ENCODE measurements around the gene CSNK1D.

CSNK1D gene

DNA sequence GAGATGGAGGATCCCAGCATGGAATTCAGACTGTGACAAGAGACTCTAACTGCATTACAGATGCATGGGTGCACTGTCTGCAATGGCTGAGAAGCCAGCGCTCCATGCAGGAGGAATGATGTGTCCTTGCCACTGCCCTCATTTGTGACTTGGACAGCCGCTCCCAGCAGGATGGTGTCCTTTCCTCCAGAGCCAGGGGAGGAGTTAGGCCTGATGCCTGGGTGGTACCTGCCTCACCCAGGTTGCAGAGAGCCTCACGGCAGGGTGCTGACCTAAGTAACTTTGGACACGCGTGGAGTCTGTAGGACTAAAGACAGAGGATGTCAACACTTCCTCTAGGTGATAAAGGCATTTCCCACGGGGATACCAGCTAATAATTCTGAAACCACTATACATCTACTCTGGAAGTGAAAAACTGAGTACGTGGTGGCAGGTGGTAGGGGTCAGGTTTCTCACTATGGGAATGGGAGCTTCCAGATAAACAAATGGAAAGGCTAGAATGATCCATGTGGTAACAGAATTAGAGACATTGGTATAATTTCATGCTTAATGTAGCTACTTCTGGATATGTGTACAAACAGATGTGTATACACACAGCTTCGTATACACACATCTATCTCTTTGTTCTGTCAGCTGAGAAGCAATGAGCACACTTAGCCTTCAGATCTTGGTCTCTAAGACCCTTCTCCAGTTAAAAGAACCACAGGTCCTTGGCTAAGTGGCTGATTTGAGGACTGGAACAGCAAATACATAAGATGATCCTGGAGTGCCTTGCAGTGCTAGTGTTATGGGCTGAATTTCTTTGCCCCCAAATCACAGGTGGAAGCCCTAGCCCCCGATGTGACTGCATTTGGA, 13.7 kb upstream of the CSNK1D start:
- H3K9ac ChIP-seq (ENCODE audit: low read length), result peak overlapping the region; percentile 19
- no peak overlapping the region for H3K4me3 ChIP-seq (ENCODE audit: low read length)
- H3K4me1 ChIP-seq (ENCODE audit: control insufficient read depth, insufficient read depth, low read length), result peaks cover 9% of the 10 kb centered on the region
- H3K9me3 ChIP-seq (ENCODE audit: control insufficient read depth, low read length), result no peaks in the 10 kb centered on the region
- no peaks in the 10 kb centered on the region for H3K27me3 ChIP-seq (replicated peaks; ENCODE audit: control insufficient read depth, insufficient read depth, low read length)
- no peak for DNase-seq (ENCODE audit: low read depth)
- no peaks in the 10 kb centered on the region for H3K36me3 ChIP-seq (ENCODE audit: control insufficient read depth, insufficient read depth, low read length, severe bottlenecking)

DNA sequence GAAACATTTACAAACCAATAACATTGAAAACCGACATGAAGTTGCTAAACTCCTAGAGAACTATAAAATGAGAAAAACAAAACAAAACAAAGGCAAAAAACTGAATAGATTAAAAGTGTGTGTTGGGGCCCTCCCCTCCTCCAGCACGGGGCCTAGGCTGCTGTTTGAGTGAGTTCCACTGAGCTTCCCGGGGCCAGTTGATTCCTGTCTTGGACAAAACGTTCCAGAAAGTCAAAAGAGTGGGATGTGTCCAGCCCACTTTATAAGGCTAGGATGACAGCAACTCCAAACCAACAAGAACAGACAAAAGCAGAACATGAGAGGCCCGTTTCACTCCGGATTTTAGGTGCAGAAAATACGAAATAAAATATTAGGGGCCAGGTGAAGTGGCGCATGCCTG, 11.6 kb upstream of the CSNK1D start:
- H3K4me3 ChIP-seq (ENCODE audit: low read length), result no peak overlapping the region
- peaks cover 5% of the 10 kb centered on the region for H3K4me1 ChIP-seq (ENCODE audit: control insufficient read depth, insufficient read depth, low read length)
- no peaks in the 10 kb centered on the region for H3K27me3 ChIP-seq (replicated peaks; ENCODE audit: control insufficient read depth, insufficient read depth, low read length)
- no peaks in the 10 kb centered on the region for H3K9me3 ChIP-seq (ENCODE audit: control insufficient read depth, low read length)
- no peak for DNase-seq (ENCODE audit: low read depth)
- no peaks in the 10 kb centered on the region for H3K36me3 ChIP-seq (ENCODE audit: control insufficient read depth, insufficient read depth, low read length, severe bottlenecking)
- no peak overlapping the region for H3K9ac ChIP-seq (ENCODE audit: low read length)

DNA sequence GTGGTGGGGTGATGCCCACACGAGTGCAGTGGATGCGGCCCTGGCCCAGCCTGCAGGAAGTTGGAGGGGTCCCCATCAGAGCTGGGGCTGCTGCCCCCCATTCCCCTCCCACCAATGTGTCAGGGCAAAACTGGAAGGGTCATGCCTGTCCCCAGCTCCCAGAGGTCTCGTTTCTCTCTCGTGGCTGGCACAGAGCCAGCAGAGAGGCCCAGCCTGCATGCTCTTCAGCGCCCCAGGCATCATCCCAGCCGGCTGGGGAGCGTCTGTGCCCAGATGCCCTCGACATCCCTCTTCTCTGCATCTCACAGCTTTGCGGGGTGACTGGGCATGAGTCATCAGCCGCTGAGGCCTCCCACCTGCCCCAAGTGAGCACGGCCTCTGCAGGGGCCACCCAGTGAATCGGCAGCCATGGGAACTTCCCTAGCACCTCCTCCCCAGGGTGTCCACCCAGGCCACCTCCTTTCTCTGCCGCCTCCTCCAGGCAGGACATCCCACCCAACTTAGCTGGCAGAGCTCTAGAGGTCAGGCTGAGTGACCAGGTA, 9.8 kb upstream of the CSNK1D start:
- Histone ChIP-seq H3K4me3 (ENCODE audit: low read length) (no peak overlapping the region), H3K27me3 (replicated peaks; ENCODE audit: control insufficient read depth, insufficient read depth, low read length) (no peaks in the 10 kb centered on the region), H3K4me1 (ENCODE audit: control insufficient read depth, insufficient read depth, low read length) (peaks cover 5% of the 10 kb centered on the region), H3K9me3 (ENCODE audit: control insufficient read depth, low read length) (no peaks in the 10 kb centered on the region), H3K9ac (ENCODE audit: low read length) (no peak overlapping the region), H3K36me3 (ENCODE audit: control insufficient read depth, insufficient read depth, low read length, severe bottlenecking) (no peaks in the 10 kb centered on the region)
- peak; percentile 67 for DNase-seq (ENCODE audit: low read depth)

DNA sequence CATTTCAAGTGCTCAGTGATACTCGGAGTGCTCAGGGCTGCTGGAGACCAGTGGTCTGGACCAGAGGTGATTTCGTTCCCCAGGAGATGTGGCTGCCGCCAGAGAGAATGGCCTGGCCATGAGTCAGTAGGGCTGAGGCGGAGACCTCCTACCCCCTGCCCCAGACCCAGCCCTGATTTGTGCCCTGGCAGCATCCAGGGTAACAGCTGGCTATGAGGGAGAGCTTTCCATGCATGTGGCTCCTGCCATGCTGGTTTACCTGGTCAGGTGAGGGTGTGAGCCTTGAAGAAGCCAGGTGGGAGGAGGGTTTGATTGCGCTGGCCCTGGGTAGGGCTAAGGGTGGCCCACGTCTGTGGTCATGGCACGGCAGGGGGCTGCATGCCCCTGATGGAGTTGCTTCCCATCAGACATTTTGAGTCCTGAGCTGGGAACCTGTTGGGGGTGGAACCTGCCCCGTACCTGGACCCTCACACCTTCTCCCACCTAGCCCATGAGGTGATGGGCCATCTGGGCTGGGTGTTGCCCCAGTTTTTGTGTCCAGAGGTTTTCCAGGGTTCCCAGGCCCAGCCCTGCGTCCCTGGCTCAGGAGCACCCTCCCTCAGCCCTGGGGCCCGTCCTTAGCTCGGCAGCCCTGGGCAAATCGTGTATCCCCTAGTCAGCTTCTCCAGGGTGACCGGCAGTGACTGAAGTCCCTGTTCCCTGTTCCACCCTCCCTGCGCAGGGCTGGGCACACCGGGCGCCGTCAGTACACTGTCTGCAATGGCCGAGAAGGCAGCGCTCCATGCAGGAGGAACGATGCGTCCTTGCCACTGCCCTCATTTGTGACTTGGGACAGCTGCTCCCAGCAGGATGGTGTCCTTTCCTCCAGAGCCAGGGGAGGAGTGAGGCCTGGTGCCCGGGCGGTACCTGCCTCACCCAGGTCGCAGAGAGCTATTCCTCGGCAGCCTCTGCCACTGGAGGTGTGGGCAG, 9.0 kb upstream of the CSNK1D start:
- no peaks in the 10 kb centered on the region for H3K36me3 ChIP-seq (ENCODE audit: control insufficient read depth, insufficient read depth, low read length, severe bottlenecking)

DNA sequence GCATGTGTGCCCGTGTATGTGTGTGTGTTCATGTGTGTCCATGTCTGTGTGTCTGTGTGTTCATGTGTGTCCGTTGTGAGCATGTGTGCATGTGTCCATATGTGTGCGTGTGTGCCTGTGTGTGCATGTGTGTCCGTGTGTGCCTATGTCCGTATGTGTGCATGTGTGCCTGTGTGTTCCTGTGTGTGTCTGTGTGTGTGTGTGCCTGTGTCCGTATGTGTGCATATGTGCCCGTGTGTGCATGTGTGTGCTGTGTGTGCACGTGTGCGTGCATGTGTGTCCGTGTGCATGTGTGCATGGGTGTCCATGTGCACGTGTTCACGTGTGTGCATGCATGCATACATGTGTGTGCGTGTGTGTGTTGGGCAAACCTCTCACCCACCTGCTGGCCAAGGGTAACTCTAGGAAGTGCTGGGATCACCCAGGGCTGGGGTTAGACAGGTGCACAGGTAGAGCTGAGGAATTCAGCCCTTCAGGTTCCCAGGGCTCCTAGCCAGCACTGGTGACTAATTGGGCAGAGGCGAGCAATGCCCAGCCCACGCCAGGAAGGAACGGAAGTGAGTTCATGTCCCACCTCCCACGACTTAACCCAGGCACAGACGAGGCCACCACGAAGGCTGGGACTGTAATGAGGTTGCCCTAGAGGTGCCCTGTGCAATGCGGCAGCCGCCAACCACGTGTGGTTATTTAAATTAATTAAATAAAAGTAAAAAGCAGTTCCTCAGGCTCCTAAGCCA, 8.2 kb upstream of the CSNK1D start:
- H3K9me3 ChIP-seq (ENCODE audit: control insufficient read depth, low read length), result no peaks in the 10 kb centered on the region
- no peak for DNase-seq (ENCODE audit: low read depth)
- H3K27me3 ChIP-seq (replicated peaks; ENCODE audit: control insufficient read depth, insufficient read depth, low read length), result no peaks in the 10 kb centered on the region
- no peaks in the 10 kb centered on the region for H3K4me1 ChIP-seq (ENCODE audit: control insufficient read depth, insufficient read depth, low read length)
- no peaks in the 10 kb centered on the region for H3K36me3 ChIP-seq (ENCODE audit: control insufficient read depth, insufficient read depth, low read length, severe bottlenecking)
- H3K4me3 ChIP-seq (ENCODE audit: low read length), result no peak overlapping the region
- H3K9ac ChIP-seq (ENCODE audit: low read length), result no peak overlapping the region

More for the DNA sequence above, 9.0 kb upstream of the CSNK1D start:
- Histone ChIP-seq H3K4me3 (ENCODE audit: low read length) (no peak overlapping the region), H3K4me1 (ENCODE audit: control insufficient read depth, insufficient read depth, low read length) (peaks cover under 1% of the 10 kb centered on the region), H3K9ac (ENCODE audit: low read length) (no peak overlapping the region), H3K27me3 (replicated peaks; ENCODE audit: control insufficient read depth, insufficient read depth, low read length) (no peaks in the 10 kb centered on the region), H3K9me3 (ENCODE audit: control insufficient read depth, low read length) (no peaks in the 10 kb centered on the region)
- no peak for DNase-seq (ENCODE audit: low read depth)

DNA sequence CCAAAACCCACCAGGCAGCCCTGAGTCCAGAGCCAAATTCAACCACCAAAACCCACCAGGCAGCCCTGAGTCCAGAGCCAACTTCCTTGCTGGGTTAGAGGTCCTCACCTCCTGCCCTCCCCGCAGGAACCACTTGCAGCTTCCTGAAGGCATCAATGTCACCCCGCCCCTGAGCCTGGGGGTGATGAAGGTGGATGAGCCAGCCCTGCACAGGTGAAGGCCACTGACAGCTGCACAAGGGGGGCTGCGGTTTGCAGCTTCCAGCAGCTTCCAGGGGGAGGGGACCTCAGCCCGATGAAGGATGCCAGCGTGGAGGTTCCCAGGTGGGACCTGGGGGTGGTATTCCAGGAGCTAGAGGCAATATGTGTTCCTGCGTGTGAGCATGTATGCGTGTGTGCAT, 7.6 kb upstream of the CSNK1D start:
- H3K4me1 ChIP-seq (ENCODE audit: control insufficient read depth, insufficient read depth, low read length), result no peaks in the 10 kb centered on the region
- H3K27me3 ChIP-seq (replicated peaks; ENCODE audit: control insufficient read depth, insufficient read depth, low read length), result no peaks in the 10 kb centered on the region
- no peak overlapping the region for H3K9ac ChIP-seq (ENCODE audit: low read length)
- no peaks in the 10 kb centered on the region for H3K9me3 ChIP-seq (ENCODE audit: control insufficient read depth, low read length)
- no peaks in the 10 kb centered on the region for H3K36me3 ChIP-seq (ENCODE audit: control insufficient read depth, insufficient read depth, low read length, severe bottlenecking)
- no peak for DNase-seq (ENCODE audit: low read depth)
- H3K4me3 ChIP-seq (ENCODE audit: low read length), result no peak overlapping the region

DNA sequence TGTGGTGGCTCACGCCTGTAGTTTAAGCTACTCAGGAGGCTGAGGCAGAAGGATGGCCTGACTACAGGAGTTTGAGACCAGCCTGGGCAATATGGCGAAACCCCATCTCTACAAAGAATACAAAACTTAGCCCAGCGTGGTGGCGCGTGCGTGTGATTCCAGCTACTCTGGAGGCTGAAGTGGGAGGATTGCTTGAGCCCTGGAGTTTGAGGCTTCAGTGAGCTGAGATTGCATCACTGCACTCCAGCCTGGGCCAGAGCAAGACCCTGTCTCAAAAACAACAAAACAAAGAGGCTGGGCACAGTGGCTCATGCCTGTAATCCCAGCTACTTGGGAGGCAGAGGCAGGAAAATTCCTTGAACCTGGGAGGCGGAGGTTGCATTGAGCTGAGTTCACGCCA, 7.0 kb upstream of the CSNK1D start:
- no peaks in the 10 kb centered on the region for H3K4me1 ChIP-seq (ENCODE audit: control insufficient read depth, insufficient read depth, low read length)
- H3K9ac ChIP-seq (ENCODE audit: low read length), result no peak overlapping the region
- no peaks in the 10 kb centered on the region for H3K27me3 ChIP-seq (replicated peaks; ENCODE audit: control insufficient read depth, insufficient read depth, low read length)
- no peaks in the 10 kb centered on the region for H3K9me3 ChIP-seq (ENCODE audit: control insufficient read depth, low read length)
- no peak overlapping the region for H3K4me3 ChIP-seq (ENCODE audit: low read length)
- DNase-seq (ENCODE audit: low read depth), result no peak
- H3K36me3 ChIP-seq (ENCODE audit: control insufficient read depth, insufficient read depth, low read length, severe bottlenecking), result no peaks in the 10 kb centered on the region

DNA sequence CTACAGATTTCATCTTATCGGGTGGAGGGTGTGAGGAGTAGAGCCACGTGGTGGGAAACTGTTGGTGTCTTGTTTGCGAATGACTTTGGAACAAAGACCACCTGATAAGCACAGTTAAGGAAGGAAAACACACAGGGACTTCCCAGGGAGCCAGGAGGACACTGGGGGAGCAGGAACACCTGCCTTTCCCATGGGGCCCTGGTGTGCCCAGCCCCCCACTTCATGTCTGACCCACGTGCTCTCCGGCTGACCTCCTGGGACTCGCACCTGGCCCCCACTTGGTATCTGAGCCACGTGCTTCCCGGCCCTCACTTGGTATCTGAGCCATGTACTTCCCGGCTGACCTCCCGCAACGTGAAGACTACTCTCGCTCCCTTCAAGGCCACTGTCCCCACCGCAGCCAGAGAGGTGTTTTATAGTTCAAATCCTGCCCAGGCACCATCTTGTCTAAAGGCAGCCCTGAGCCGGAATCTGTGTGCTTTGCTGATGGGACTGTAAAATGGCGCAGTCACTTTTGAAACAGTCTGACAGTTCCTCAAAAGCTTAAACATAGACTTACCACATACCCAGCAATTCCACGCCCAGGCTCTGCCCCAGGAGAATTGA, 5.4 kb upstream of the CSNK1D start:
- H3K9ac ChIP-seq (ENCODE audit: low read length), result no peak overlapping the region
- no peaks in the 10 kb centered on the region for H3K36me3 ChIP-seq (ENCODE audit: control insufficient read depth, insufficient read depth, low read length, severe bottlenecking)
- DNase-seq (ENCODE audit: low read depth), result no peak
- H3K4me1 ChIP-seq (ENCODE audit: control insufficient read depth, insufficient read depth, low read length), result peaks cover 2% of the 10 kb centered on the region
- no peaks in the 10 kb centered on the region for H3K9me3 ChIP-seq (ENCODE audit: control insufficient read depth, low read length)
- H3K27me3 ChIP-seq (replicated peaks; ENCODE audit: control insufficient read depth, insufficient read depth, low read length), result no peaks in the 10 kb centered on the region
- H3K4me3 ChIP-seq (ENCODE audit: low read length), result no peak overlapping the region

DNA sequence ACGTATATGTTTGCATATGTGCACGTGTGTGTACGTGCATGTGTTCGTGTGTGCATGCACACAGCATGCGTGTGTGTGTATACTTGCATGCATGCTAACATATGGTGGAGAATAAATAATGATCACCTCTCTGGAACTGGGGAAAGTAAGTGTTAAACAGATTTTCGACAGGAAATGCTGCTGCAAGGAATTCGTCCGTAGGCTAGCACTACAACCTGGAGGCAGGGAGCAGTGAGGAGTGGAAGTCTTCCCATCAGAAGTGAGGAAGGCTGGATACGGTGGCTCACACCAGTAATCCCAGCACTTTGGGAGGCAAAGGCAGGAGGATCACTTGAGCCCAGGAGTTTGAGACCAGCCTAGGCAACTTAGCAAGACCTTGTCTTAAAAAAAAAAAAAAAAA, 4.8 kb upstream of the CSNK1D start:
- no peak for DNase-seq (ENCODE audit: low read depth)
- H3K27me3 ChIP-seq (replicated peaks; ENCODE audit: control insufficient read depth, insufficient read depth, low read length), result no peaks in the 10 kb centered on the region
- H3K4me3 ChIP-seq (ENCODE audit: low read length), result no peak overlapping the region
- H3K4me1 ChIP-seq (ENCODE audit: control insufficient read depth, insufficient read depth, low read length), result peaks cover 5% of the 10 kb centered on the region
- H3K9ac ChIP-seq (ENCODE audit: low read length), result no peak overlapping the region
- H3K36me3 ChIP-seq (ENCODE audit: control insufficient read depth, insufficient read depth, low read length, severe bottlenecking), result no peaks in the 10 kb centered on the region
- H3K9me3 ChIP-seq (ENCODE audit: control insufficient read depth, low read length), result no peaks in the 10 kb centered on the region

DNA sequence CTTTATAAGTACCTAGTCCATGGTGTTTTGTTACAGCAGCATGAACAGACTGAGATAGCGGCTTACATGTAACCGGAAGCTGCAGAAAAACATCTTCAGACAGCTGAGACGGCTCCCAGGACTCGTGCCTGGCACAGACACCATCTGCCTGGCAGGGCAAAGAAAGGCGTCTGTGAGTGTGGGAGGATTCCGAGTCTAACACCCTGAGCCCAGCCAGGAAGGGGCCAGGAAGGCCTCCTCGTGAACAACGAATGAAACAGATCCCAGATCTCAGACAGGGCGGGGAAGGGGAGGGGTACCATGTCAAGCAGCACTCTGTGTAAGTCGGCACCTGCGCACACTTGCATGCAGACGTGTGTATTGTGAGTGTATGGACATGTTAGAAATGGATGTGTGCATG, 4.4 kb upstream of the CSNK1D start:
- no peak overlapping the region for H3K4me3 ChIP-seq (ENCODE audit: low read length)
- DNase-seq (ENCODE audit: low read depth), result no peak
- no peaks in the 10 kb centered on the region for H3K36me3 ChIP-seq (ENCODE audit: control insufficient read depth, insufficient read depth, low read length, severe bottlenecking)

More for the DNA sequence above, 4.4 kb upstream of the CSNK1D start:
- peaks cover 5% of the 10 kb centered on the region for H3K4me1 ChIP-seq (ENCODE audit: control insufficient read depth, insufficient read depth, low read length)
- no peak overlapping the region for H3K9ac ChIP-seq (ENCODE audit: low read length)
- H3K9me3 ChIP-seq (ENCODE audit: control insufficient read depth, low read length), result no peaks in the 10 kb centered on the region
- H3K27me3 ChIP-seq (replicated peaks; ENCODE audit: control insufficient read depth, insufficient read depth, low read length), result no peaks in the 10 kb centered on the region

Measured in adipocyte (in vitro differentiated cells).